HUES48 (cell line): ENCODE results near the gene GGNBP2.

Source experiments
- H3K27ac ChIP-seq: one replicate; pipeline ENCODE4 v1.7.0; 2013; ENCODE audit warnings: low read depth, low read length, inconsistent platforms
- H3K27me3 ChIP-seq: 2 replicates; pipeline ENCODE4 v1.6.1; 2013; ENCODE audit warnings: mild to moderate bottlenecking, low read length; ENCODE audit not compliant: control insufficient read depth, insufficient read depth
- H3K36me3 ChIP-seq: 2 replicates; pipeline ENCODE4 v1.6.1; 2013; ENCODE audit warnings: low read length; ENCODE audit not compliant: control insufficient read depth, insufficient read depth
- H3K4me1 ChIP-seq: 2 replicates; pipeline ENCODE4 v1.6.1; 2013; ENCODE audit warnings: mild to moderate bottlenecking, low read length; ENCODE audit not compliant: control insufficient read depth, insufficient read depth
- H3K4me3 ChIP-seq: 2 replicates; pipeline ENCODE4 v1.5.1; 2013; ENCODE audit warnings: mild to moderate bottlenecking, low read depth, low read length
- H3K9ac ChIP-seq: 2 replicates; pipeline ENCODE4 v1.6.1; 2013; ENCODE audit warnings: mild to moderate bottlenecking, low read depth, low read length, moderate library complexity
- H3K9me3 ChIP-seq: 2 replicates; pipeline ENCODE4 v1.6.1; 2013; ENCODE audit warnings: low read length; ENCODE audit not compliant: control insufficient read depth, insufficient read depth

GGNBP2 gene

GRCh38 chr17:36515837-36516236, 28.9 kb upstream of the GGNBP2 start:
- Histone ChIP-seq H3K27ac (no peak overlapping the region), H3K4me3 (no peak overlapping the region), H3K27me3 (no peaks in the 10 kb centered on the region), H3K9me3 (no peaks in the 10 kb centered on the region), H3K36me3 (peaks cover 91% of the 10 kb centered on the region), H3K9ac (no peak overlapping the region), H3K4me1 (no peaks in the 10 kb centered on the region)

- no peak overlapping the region for H3K27ac ChIP-seq
- peaks cover 87% of the 10 kb centered on the region for H3K36me3 ChIP-seq
- H3K27me3 ChIP-seq = no peaks in the 10 kb centered on the region
- H3K9me3 ChIP-seq = no peaks in the 10 kb centered on the region
- no peak overlapping the region for H3K4me3 ChIP-seq
- no peaks in the 10 kb centered on the region for H3K4me1 ChIP-seq
- H3K9ac ChIP-seq = no peak overlapping the region
Measured at GRCh38 chr17:36523113-36523512, 21.6 kb upstream of the GGNBP2 start.

GRCh38 chr17:36524428-36524876, 20.3 kb upstream of the GGNBP2 start:
- no peaks in the 10 kb centered on the region for H3K9me3 ChIP-seq
- H3K4me3 ChIP-seq = no peak overlapping the region
- no peaks in the 10 kb centered on the region for H3K27me3 ChIP-seq
- H3K9ac ChIP-seq = no peak overlapping the region
- H3K4me1 ChIP-seq = no peaks in the 10 kb centered on the region
- peaks cover 90% of the 10 kb centered on the region for H3K36me3 ChIP-seq
- no peak overlapping the region for H3K27ac ChIP-seq

DNA sequence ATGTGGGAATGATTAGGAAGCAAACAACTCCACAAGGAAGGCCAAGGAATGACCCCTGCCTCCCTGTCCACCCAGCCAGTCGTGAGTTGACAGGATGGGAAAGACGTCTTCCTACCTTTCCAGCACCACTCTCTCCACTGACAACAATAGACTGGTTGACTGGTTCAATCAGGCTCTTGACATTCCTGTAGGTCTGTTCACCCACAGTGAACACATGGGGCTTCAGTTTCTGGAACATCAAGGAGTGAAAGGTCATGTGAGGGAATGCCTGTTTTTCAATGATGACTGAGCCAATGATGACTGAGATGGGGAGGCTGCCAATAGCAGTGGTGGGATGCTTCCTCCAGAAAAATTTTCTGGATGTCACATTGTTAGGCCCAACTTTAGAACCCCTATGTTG, 19.6 kb upstream of the GGNBP2 start:
- Histone ChIP-seq H3K27ac (no peak overlapping the region), H3K4me3 (no peak overlapping the region), H3K27me3 (no peaks in the 10 kb centered on the region), H3K4me1 (no peaks in the 10 kb centered on the region), H3K36me3 (peaks cover 91% of the 10 kb centered on the region), H3K9ac (no peak overlapping the region), H3K9me3 (no peaks in the 10 kb centered on the region)

GRCh38 chr17:36525888-36526287, 18.8 kb upstream of the GGNBP2 start:
- peaks cover 90% of the 10 kb centered on the region for H3K36me3 ChIP-seq
- no peaks in the 10 kb centered on the region for H3K27me3 ChIP-seq
- H3K4me3 ChIP-seq = no peak overlapping the region
- H3K4me1 ChIP-seq = no peaks in the 10 kb centered on the region
- H3K9ac ChIP-seq = no peak overlapping the region
- H3K27ac ChIP-seq = no peak overlapping the region
- no peaks in the 10 kb centered on the region for H3K9me3 ChIP-seq

GRCh38 chr17:36527621-36528250, 17.0 kb upstream of the GGNBP2 start:
- Histone ChIP-seq H3K4me3 (no peak overlapping the region), H3K27ac (no peak overlapping the region), H3K9ac (no peak overlapping the region), H3K4me1 (no peaks in the 10 kb centered on the region), H3K36me3 (peaks cover 95% of the 10 kb centered on the region), H3K9me3 (no peaks in the 10 kb centered on the region), H3K27me3 (no peaks in the 10 kb centered on the region)

DNA sequence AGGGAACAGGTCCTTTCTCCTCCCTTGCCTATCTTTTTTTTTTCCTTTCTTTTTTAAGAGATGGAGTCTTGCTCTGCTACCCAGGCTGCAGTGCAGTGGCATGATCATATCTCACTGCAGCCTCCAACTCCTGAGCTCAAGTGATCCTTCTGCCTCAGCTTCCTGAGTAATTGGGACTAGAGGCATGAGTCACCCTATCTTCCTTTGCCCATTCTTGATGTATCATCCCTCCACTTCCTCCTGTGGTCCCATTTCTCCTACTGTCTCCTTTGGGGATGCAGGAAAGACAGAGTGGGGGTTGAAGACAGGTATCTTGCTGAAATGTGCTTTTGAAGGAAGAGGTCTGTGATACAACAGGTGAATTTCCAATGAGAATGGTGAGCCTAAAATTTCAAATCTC, 15.6 kb upstream of the GGNBP2 start:
- peaks cover 6% of the 10 kb centered on the region; the same call in 1 of the 2 replicates for H3K4me1 ChIP-seq
- H3K27ac ChIP-seq = no peak overlapping the region
- H3K4me3 ChIP-seq = no peak overlapping the region
- H3K9me3 ChIP-seq = no peaks in the 10 kb centered on the region
- no peak overlapping the region for H3K9ac ChIP-seq
- H3K27me3 ChIP-seq = no peaks in the 10 kb centered on the region
- H3K36me3 ChIP-seq = peaks cover 94% of the 10 kb centered on the region

- Histone ChIP-seq H3K27me3 (no peaks in the 10 kb centered on the region), H3K4me3 (no peak overlapping the region), H3K4me1 (peaks cover 8% of the 10 kb centered on the region; the same call in 1 of the 2 replicates), H3K9me3 (no peaks in the 10 kb centered on the region), H3K9ac (no peak overlapping the region), H3K27ac (no peak overlapping the region), H3K36me3 (peaks cover 68% of the 10 kb centered on the region)
Measured at GRCh38 chr17:36532435-36532975, 12.2 kb upstream of the GGNBP2 start.

- no peaks in the 10 kb centered on the region for H3K27me3 ChIP-seq
- peak overlapping the region; percentile 98 for H3K27ac ChIP-seq
- peaks cover 68% of the 10 kb centered on the region for H3K36me3 ChIP-seq
- peak overlapping the region; percentile 92 for H3K9ac ChIP-seq
- no peaks in the 10 kb centered on the region for H3K9me3 ChIP-seq
- peak overlapping the region; percentile 91 for H3K4me3 ChIP-seq
- H3K4me1 ChIP-seq = peaks cover 8% of the 10 kb centered on the region; the same call in 1 of the 2 replicates
Measured at GRCh38 chr17:36533935-36534839, 10.5 kb upstream of the GGNBP2 start.

DNA sequence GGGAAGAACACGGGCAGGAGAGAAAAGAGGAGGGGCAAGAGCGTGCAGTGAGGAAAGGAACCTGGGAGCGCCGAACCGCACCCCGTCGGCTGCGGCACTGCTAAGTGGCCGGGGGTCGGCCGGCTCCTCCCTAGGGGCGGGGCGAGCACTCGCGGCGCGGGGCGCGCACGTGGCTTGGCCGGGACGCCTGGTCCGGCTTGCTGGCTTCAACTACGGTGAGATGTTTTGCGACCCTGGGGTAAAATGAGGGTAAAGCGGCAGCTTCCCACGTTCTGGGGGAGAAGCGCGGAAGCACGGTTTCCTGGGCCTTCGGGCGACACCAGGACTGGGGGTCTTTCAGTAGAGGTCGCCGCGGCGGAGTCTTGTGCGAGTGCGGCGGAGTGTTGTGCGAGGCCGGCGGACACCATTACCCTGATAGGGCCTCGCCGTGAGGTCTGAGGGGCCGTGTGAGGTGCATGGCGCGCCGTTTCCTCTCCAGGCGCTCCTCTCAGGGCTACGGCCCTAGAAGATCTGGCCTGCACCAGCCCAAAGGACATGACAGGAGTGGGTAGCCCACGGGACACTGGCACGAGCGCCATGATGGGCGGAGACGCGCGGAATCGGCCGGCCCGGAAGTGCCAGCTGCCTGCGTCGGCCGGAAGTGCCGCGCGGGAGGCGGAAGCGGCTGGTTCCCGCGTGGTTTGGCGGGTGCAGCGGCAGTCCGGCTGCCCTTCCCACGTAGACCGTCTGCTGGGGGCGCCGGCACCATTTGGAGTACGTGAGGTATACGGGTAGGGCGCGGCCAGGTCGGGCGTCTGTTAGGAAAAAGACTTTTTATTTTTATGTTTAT, 9.7 kb upstream of the GGNBP2 start, which contains the start of the genes MYO19 and PIGW:
Gene MYO19 (minus strand): TSS at position 29 of the 829 bp plus-strand sequence. CDS start 2,330 bp downstream, outside the sequence.
Gene PIGW (plus strand): TSS at position 148 of the 829 bp plus-strand sequence. CDS start 2,115 bp downstream, outside the sequence.
- Histone ChIP-seq H3K9me3 (no peaks in the 10 kb centered on the region), H3K4me3 (peak within 1 kb of the TSS; percentile 91), H3K9ac (peak within 1 kb of the TSS; percentile 92), H3K27me3 (no peaks in the 10 kb centered on the region), H3K27ac (peak within 1 kb of the TSS; percentile 98), H3K4me1 (peaks cover 8% of the 10 kb centered on the region; the same call in 1 of the 2 replicates), H3K36me3 (peaks cover 60% of the 10 kb centered on the region)
